ENCODE data around the gene TRPM3. TPM values are rescaled to one million over a fixed set of nuclear protein-coding genes. Genes with fewer than 3 reads are reported as not detected.

TRPM3 gene
- total RNA-seq, 4 donors from 2014 or later: 0.11 to 1.3 (median 0.21) TPM

DNA sequence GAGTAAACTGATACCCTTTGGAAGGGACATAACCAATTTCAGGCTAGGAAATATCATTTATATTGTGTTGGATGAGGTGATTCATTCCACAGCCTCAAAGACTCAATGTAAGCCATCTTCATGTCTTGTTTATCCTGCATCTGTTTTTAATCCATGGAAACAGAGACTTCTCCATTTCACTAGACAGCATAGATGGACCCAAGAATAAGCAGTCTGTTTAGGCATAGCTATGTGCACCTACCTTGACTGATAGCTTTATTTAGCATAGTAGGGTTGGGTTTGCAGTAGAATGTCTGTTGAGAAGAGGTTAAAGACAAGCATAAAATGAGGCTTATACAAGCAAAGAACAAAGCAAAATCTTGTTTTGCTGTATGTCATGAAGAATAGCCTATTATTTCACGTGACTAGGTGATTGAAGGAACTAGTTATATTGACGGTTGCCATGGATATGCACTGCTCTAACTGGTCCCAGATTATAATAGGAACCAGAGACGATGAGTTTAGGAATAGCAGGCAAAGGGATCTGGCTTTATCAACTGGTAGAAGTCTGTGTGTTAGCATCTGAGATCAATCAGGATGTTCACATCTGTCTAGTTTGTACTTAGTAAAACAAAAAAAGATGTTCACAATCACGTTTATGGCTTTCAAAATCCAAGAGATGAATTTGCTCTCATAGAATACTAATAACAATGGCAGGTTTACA is 552.2 kb downstream of the TRPM3 start:
- TF ChIP-seq CTCF (IDR thresholded peaks at IDR 0.05): no peak
- no peak for TF ChIP-seq POLR2AphosphoS5 (IDR thresholded peaks at IDR 0.05)
- TF ChIP-seq POLR2A (IDR thresholded peaks at IDR 0.05): no peak
- TF ChIP-seq EP300 (IDR thresholded peaks at IDR 0.05): no peak
- H3K27ac ChIP-seq: peak overlapping the region; percentile 23
- WGBS: 61% methylated on average over 4 of the region's 4 CpGs
- H3K27me3 ChIP-seq: no peaks in the 10 kb centered on the region
- no peak for DNase-seq (ENCODE audit: low spot score in 2 of 2)
- no peak overlapping the region for H3K4me3 ChIP-seq
- no peaks in the 10 kb centered on the region for H3K36me3 ChIP-seq
- peaks cover 5% of the 10 kb centered on the region for H3K4me1 ChIP-seq
- H3K9me3 ChIP-seq: no peaks in the 10 kb centered on the region

DNA sequence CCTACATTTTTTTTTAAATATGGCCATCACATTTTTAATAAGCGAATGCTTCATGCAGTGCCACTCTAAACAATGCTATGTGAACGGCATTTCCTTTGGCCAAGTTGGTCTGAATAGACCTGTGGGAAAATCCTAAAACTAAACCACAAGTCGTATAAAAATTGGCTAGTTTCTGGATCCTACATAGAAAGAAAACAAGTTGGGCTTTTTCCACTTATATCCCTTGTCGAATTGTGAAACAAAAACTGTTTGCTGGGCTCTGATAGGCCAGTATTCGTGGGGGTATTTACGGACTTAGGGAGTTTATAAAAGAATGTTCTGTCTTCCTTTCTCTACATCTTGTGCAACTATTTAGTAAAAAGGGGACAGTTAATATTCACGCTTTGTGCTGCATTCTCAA is 553.9 kb downstream of the TRPM3 start:
- 83% methylated on average over 7 of the region's 7 CpGs for WGBS
- H3K4me3 ChIP-seq: no peak overlapping the region
- no peaks in the 10 kb centered on the region for H3K36me3 ChIP-seq
- no peaks in the 10 kb centered on the region for H3K9me3 ChIP-seq
- TF ChIP-seq POLR2A (IDR thresholded peaks at IDR 0.05): no peak
- TF ChIP-seq EP300 (IDR thresholded peaks at IDR 0.05): no peak
- TF ChIP-seq CTCF (IDR thresholded peaks at IDR 0.05): no peak
- TF ChIP-seq POLR2AphosphoS5 (IDR thresholded peaks at IDR 0.05): no peak
- no peak for DNase-seq (ENCODE audit: low spot score in 2 of 2)
- H3K4me1 ChIP-seq: peaks cover 5% of the 10 kb centered on the region
- no peak overlapping the region for H3K27ac ChIP-seq
- H3K27me3 ChIP-seq: no peaks in the 10 kb centered on the region

- Histone ChIP-seq H3K4me3 (no peak overlapping the region), H3K27ac (no peak overlapping the region), H3K27me3 (no peaks in the 10 kb centered on the region), H3K36me3 (no peaks in the 10 kb centered on the region), H3K9me3 (no peaks in the 10 kb centered on the region), H3K4me1 (peaks cover 5% of the 10 kb centered on the region)
- no peak for DNase-seq (ENCODE audit: low spot score in 2 of 2)
- TF ChIP-seq EP300 (IDR thresholded peaks at IDR 0.05): no peak
- TF ChIP-seq CTCF (IDR thresholded peaks at IDR 0.05): no peak
- no peak for TF ChIP-seq POLR2AphosphoS5 (IDR thresholded peaks at IDR 0.05)
- no peak for TF ChIP-seq POLR2A (IDR thresholded peaks at IDR 0.05)
- 72% methylated on average over 4 of the region's 4 CpGs for WGBS
Measured at GRCh38 chr9:70566751-70567150, 554.7 kb downstream of the TRPM3 start.

- Histone ChIP-seq H3K4me1 (peaks cover 5% of the 10 kb centered on the region), H3K9me3 (no peaks in the 10 kb centered on the region), H3K36me3 (no peaks in the 10 kb centered on the region), H3K27ac (no peak overlapping the region), H3K27me3 (no peaks in the 10 kb centered on the region), H3K4me3 (no peak overlapping the region)
- 90% methylated on average over 3 of the region's 3 CpGs for WGBS
- no peak for TF ChIP-seq POLR2AphosphoS5 (IDR thresholded peaks at IDR 0.05)
- TF ChIP-seq CTCF (IDR thresholded peaks at IDR 0.05): no peak
- no peak for TF ChIP-seq EP300 (IDR thresholded peaks at IDR 0.05)
- no peak for TF ChIP-seq POLR2A (IDR thresholded peaks at IDR 0.05)
- DNase-seq (ENCODE audit: low spot score in 2 of 2): no peak
Measured at GRCh38 chr9:70566066-70566465, 555.4 kb downstream of the TRPM3 start.

GRCh38 chr9:70564468-70565335 is 556.7 kb downstream of the TRPM3 start:
- no peaks in the 10 kb centered on the region for H3K27me3 ChIP-seq
- H3K4me3 ChIP-seq: no peak overlapping the region
- DNase-seq (ENCODE audit: low spot score in 2 of 2): no peak
- no peaks in the 10 kb centered on the region for H3K9me3 ChIP-seq
- WGBS: 88% methylated on average over 8 of the region's 8 CpGs
- peak overlapping the region; percentile 59 for H3K27ac ChIP-seq
- no peak for TF ChIP-seq POLR2AphosphoS5 (IDR thresholded peaks at IDR 0.05)
- TF ChIP-seq CTCF (IDR thresholded peaks at IDR 0.05): no peak
- TF ChIP-seq EP300 (IDR thresholded peaks at IDR 0.05): no peak
- TF ChIP-seq POLR2A (IDR thresholded peaks at IDR 0.05): no peak
- peaks cover 5% of the 10 kb centered on the region for H3K4me1 ChIP-seq
- no peaks in the 10 kb centered on the region for H3K36me3 ChIP-seq
